MM.1S (cell line): ENCODE measurements around the gene ODR4.

ENCODE experiments used
- DNase-seq: peaks from one replicate; pipeline ENCODE4 v3.0.0-alpha.2; 2015
- H2AFZ ChIP-seq: fragments of 300-600 bp; sonication (generic); 2 replicates; pipeline ENCODE4 v1.6.0; 2016; ENCODE audit warnings: antibody characterized with exemption, low read length
- H3F3A ChIP-seq: fragments of 300-600 bp; sonication (generic); 2 replicates; pipeline ENCODE4 v1.6.1; 2016; ENCODE audit warnings: mild to moderate bottlenecking, antibody characterized with exemption, low read length, moderate library complexity, mixed read lengths; ENCODE audit not compliant: insufficient read depth
- H3K27ac ChIP-seq: fragments of 300-600 bp; sonication (generic); 2 replicates; pipeline ENCODE4 v1.5.1; 2016; ENCODE audit warnings: mild to moderate bottlenecking, low read length
- H3K27me3 ChIP-seq: fragments of 300-600 bp; sonication (generic); replicated peaks from 2 replicates; pipeline ENCODE4 v1.6.0; 2016; ENCODE audit warnings: low read length; ENCODE audit not compliant: insufficient read depth
- H3K36me3 ChIP-seq: fragments of 300-600 bp; sonication (generic); replicated peaks from 2 replicates; pipeline ENCODE4 v1.6.1; 2016; ENCODE audit warnings: mild to moderate bottlenecking, low read length, mixed read lengths; ENCODE audit not compliant: insufficient read depth
- H3K4me1 ChIP-seq: fragments of 300-600 bp; sonication (generic); 2 replicates; pipeline ENCODE4 v1.6.1; 2016; ENCODE audit warnings: low read length, mixed read lengths
- H3K4me2 ChIP-seq: fragments of 300-600 bp; sonication (generic); 2 replicates; pipeline ENCODE4 v1.6.0; 2016; ENCODE audit warnings: low read depth, low read length
- H3K4me3 ChIP-seq: fragments of 300-600 bp; sonication (generic); 2 replicates; pipeline ENCODE4 v1.5.1; 2016; ENCODE audit warnings: low read length, mixed read lengths
- H3K79me2 ChIP-seq: fragments of 300-600 bp; sonication (generic); 2 replicates; pipeline ENCODE4 v1.6.1; 2016; ENCODE audit warnings: mixed run types, low read length, mixed read lengths
- H3K9ac ChIP-seq: fragments of 300-600 bp; sonication (generic); 2 replicates; pipeline ENCODE4 v1.6.1; 2016; ENCODE audit warnings: low read length, mixed read lengths
- H3K9me2 ChIP-seq: fragments of 300-600 bp; sonication (generic); replicated peaks from 2 replicates; pipeline ENCODE4 v1.6.1; 2016; ENCODE audit warnings: mild to moderate bottlenecking, low read length, mixed read lengths; ENCODE audit not compliant: insufficient read depth
- H3K9me3 ChIP-seq: fragments of 300-600 bp; sonication (generic); replicated peaks from 2 replicates; pipeline ENCODE4 v1.6.1; 2016; ENCODE audit warnings: mild to moderate bottlenecking, low read length, mixed read lengths; ENCODE audit not compliant: insufficient read depth
- H4K20me1 ChIP-seq: fragments of 300-600 bp; sonication (generic); 2 replicates; pipeline ENCODE4 v1.6.1; 2016; ENCODE audit warnings: mild to moderate bottlenecking, low read length, moderate library complexity, mixed read lengths; ENCODE audit not compliant: insufficient read depth
- EZH2 ChIP-seq: fragments of 300-600 bp; sonication (generic); optimal IDR thresholded peaks from 2 replicates; pipeline ENCODE3; 2017; ENCODE audit warnings: low read depth, mild to moderate bottlenecking, antibody characterized with exemption, low read length, mixed read lengths
- EZH2phosphoT487 ChIP-seq: fragments of 300-600 bp; sonication (generic); IDR thresholded peaks from 2 replicates; pipeline ENCODE4 v1.6.1; 2018; ENCODE audit warnings: antibody characterized with exemption, low read length
- TF ChIP-seq, protein P1 (sequence below): fragments of 300-600 bp; sonication (generic); IDR thresholded peaks from 2 replicates; pipeline ENCODE4 v1.5.1; 2016; ENCODE audit warnings: antibody characterized with exemption, low read length, mixed read lengths

The ODR4 gene

DNA sequence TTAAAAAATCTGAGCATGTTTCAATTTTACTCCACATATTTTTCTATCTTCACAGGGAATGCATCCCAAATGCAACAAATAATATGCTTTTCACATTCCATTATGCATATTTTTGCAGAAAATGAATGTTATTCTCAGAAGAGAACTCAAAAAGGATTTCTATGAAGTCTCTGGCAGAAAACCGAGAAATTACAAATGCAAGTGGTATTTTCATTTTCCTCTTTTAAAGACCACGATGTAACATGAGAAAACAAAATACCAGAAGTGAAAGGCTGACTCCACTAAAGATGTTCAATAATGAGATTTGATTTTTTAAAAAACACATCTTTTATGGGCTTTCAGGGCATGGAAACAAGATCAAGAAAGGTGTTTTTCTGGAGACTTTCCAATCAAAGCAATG, 90.3 kb downstream of the ODR4 start:
- Histone ChIP-seq H3K27me3 (no peaks in the 10 kb centered on the region), H3K9me3 (no peaks in the 10 kb centered on the region), H3K9ac (no peak overlapping the region), H4K20me1 (no peaks in the 10 kb centered on the region), H3K36me3 (no peaks in the 10 kb centered on the region), H3K4me2 (no peak overlapping the region), H3K27ac (no peak overlapping the region), H3K9me2 (no peaks in the 10 kb centered on the region), H3K4me3 (no peak overlapping the region), H3K79me2 (no peaks in the 10 kb centered on the region), H3F3A (0 out of 2 replicates have a peak, but pooled peaks cover 4% of the 10 kb centered on the region), H3K4me1 (0 out of 2 replicates have a peak, but pooled peaks cover 3% of the 10 kb centered on the region), H2AFZ (no peak overlapping the region)
- TF ChIP-seq, protein P1, sequence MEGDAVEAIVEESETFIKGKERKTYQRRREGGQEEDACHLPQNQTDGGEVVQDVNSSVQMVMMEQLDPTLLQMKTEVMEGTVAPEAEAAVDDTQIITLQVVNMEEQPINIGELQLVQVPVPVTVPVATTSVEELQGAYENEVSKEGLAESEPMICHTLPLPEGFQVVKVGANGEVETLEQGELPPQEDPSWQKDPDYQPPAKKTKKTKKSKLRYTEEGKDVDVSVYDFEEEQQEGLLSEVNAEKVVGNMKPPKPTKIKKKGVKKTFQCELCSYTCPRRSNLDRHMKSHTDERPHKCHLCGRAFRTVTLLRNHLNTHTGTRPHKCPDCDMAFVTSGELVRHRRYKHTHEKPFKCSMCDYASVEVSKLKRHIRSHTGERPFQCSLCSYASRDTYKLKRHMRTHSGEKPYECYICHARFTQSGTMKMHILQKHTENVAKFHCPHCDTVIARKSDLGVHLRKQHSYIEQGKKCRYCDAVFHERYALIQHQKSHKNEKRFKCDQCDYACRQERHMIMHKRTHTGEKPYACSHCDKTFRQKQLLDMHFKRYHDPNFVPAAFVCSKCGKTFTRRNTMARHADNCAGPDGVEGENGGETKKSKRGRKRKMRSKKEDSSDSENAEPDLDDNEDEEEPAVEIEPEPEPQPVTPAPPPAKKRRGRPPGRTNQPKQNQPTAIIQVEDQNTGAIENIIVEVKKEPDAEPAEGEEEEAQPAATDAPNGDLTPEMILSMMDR: no peak
- TF ChIP-seq EZH2phosphoT487: no peak
- no peak for TF ChIP-seq EZH2
- no peak for DNase-seq
